ENCODE data around the gene COLGALT1.
"Not testable (repeated sequence)": the region's sequence is repeated elsewhere in the genome, so short reads cannot be mapped to it uniquely, and the experiment has no call there.

COLGALT1 gene

GRCh38 chr19:17532557-17532956 is 22.9 kb upstream of the COLGALT1 start:
- no peak for DNase-seq (ENCODE audit: low read depth, low spot score)

GRCh38 chr19:17534767-17535166 is 20.7 kb upstream of the COLGALT1 start:
- no peak for DNase-seq (ENCODE audit: low read depth, low spot score)

- DNase-seq (ENCODE audit: low read depth, low spot score), result no peak
These were observed 18.5 kb upstream of the COLGALT1 start for GRCh38 chr19:17536955-17537354.

- no peak for DNase-seq (ENCODE audit: low read depth, low spot score)
These were observed 16.7 kb upstream of the COLGALT1 start for GRCh38 chr19:17538684-17539237.

- DNase-seq (ENCODE audit: low read depth, low spot score), result peak; percentile 87
These were observed 16.0 kb upstream of the COLGALT1 start for GRCh38 chr19:17539238-17540117.

GRCh38 chr19:17540174-17540573 is 15.3 kb upstream of the COLGALT1 start:
- no peak for DNase-seq (ENCODE audit: low read depth, low spot score)

- DNase-seq (ENCODE audit: low read depth, low spot score), result no peak
These were observed 14.2 kb upstream of the COLGALT1 start for GRCh38 chr19:17541184-17541759.

GRCh38 chr19:17542042-17542441 is 13.4 kb upstream of the COLGALT1 start:
- no peak for DNase-seq (ENCODE audit: low read depth, low spot score)

- DNase-seq (ENCODE audit: low read depth, low spot score), result no peak
These were observed 12.5 kb upstream of the COLGALT1 start for GRCh38 chr19:17542793-17543582.

- DNase-seq (ENCODE audit: low read depth, low spot score), result no peak
These were observed 11.5 kb upstream of the COLGALT1 start for GRCh38 chr19:17543986-17544385.

GRCh38 chr19:17544418-17544817 is 11.0 kb upstream of the COLGALT1 start:
- no peak for DNase-seq (ENCODE audit: low read depth, low spot score)

- DNase-seq (ENCODE audit: low read depth, low spot score), result no peak
These were observed 7.3 kb upstream of the COLGALT1 start for GRCh38 chr19:17548145-17548544.

- DNase-seq (ENCODE audit: low read depth, low spot score), result no peak
These were observed 6.2 kb upstream of the COLGALT1 start for GRCh38 chr19:17549085-17549740.

GRCh38 chr19:17550076-17550667 is 5.3 kb upstream of the COLGALT1 start:
- no peak for DNase-seq (ENCODE audit: low read depth, low spot score)

- DNase-seq (ENCODE audit: low read depth, low spot score), result not testable (repeated sequence)
These were observed 2.7 kb upstream of the COLGALT1 start for GRCh38 chr19:17552735-17553134.

GRCh38 chr19:17553256-17553655 is 2.2 kb upstream of the COLGALT1 start:
- DNase-seq (ENCODE audit: low read depth, low spot score), result no peak

- no peak for DNase-seq (ENCODE audit: low read depth, low spot score)
These were observed 425 bp upstream of the COLGALT1 start for GRCh38 chr19:17554968-17555479.

- no peak for DNase-seq (ENCODE audit: low read depth, low spot score)
These were observed 722 bp downstream of the COLGALT1 start for GRCh38 chr19:17555929-17556813.

GRCh38 chr19:17556995-17557394 is 1.5 kb downstream of the COLGALT1 start:
- DNase-seq (ENCODE audit: low read depth, low spot score), result no peak

GRCh38 chr19:17557466-17557865 is 2.0 kb downstream of the COLGALT1 start:
- no peak for DNase-seq (ENCODE audit: low read depth, low spot score)
